OCI-LY3 (cell line): ENCODE results near the gene CA12.

ENCODE experiments used
- H2AFZ ChIP-seq: fragments of 200-600, 300-600 bp; shearing (Covaris generic); 2 replicates; pipeline ENCODE4 v1.6.0; 2014; ENCODE audit warnings: antibody characterized with exemption, low read depth, low read length
- H3K27ac ChIP-seq: fragments of 200-600, 300-600 bp; sonication (generic); 2 replicates; pipeline ENCODE4 v1.5.1; 2014; ENCODE audit warnings: mild to moderate bottlenecking, low read length, moderate library complexity, mixed read lengths
- H3K27me3 ChIP-seq: fragments of 200-600, 300-600 bp; sonication (generic); 2 replicates; pipeline ENCODE4 v1.6.1; 2014; ENCODE audit warnings: low read depth, low read length, mixed read lengths
- H3K36me3 ChIP-seq: fragments of 200-600, 300-600 bp; sonication (generic); replicated peaks from 2 replicates; pipeline ENCODE3; 2014; ENCODE audit warnings: low read depth, low read length, mixed read lengths
- H3K4me1 ChIP-seq: fragments of 300-600, 200-600 bp; sonication (generic); 2 replicates; pipeline ENCODE4 v1.6.1; 2014; ENCODE audit warnings: low read length, mixed read lengths
- H3K4me2 ChIP-seq: fragments of 200-600, 300-600 bp; sonication (generic); 2 replicates; pipeline ENCODE4 v1.6.1; 2014; ENCODE audit warnings: low read length, mixed read lengths
- H3K4me3 ChIP-seq: fragments of 300-600, 200-600 bp; sonication (generic); 2 replicates; pipeline ENCODE4 v1.5.1; 2014; ENCODE audit warnings: antibody characterized with exemption, mild to moderate bottlenecking, low read length, moderate library complexity
- H3K79me2 ChIP-seq: fragments of 300-600, 200-600 bp; shearing (Covaris generic); 2 replicates; pipeline ENCODE4 v1.6.1; 2014; ENCODE audit warnings: mild to moderate bottlenecking, low read length, mixed read lengths
- H3K9ac ChIP-seq: fragments of 300-600, 200-600 bp; shearing (Covaris generic); 2 replicates; pipeline ENCODE4 v1.6.0; 2014; ENCODE audit warnings: mild to moderate bottlenecking, low read length, moderate library complexity
- H3K9me3 ChIP-seq: fragments of 200-600, 300-600 bp; shearing (Covaris generic); 2 replicates; pipeline ENCODE4 v1.6.1; 2014; ENCODE audit warnings: low read length, mixed read lengths; ENCODE audit not compliant: insufficient read depth
- H4K20me1 ChIP-seq: fragments of 200-600, 300-600 bp; sonication (generic); 2 replicates; pipeline ENCODE4 v1.6.1; 2016; ENCODE audit warnings: low read length, mixed read lengths; ENCODE audit not compliant: insufficient read depth
- EZH2phosphoT487 ChIP-seq: fragments of 200-600 bp; shearing (Covaris generic); IDR thresholded peaks from 2 replicates; pipeline ENCODE4 v1.6.1; 2018; ENCODE audit warnings: antibody characterized with exemption, mixed run types, low read depth
- TF ChIP-seq, protein P1 (sequence below): fragments of 200-600, 300-600 bp; sonication (generic); IDR thresholded peaks from 2 replicates; pipeline ENCODE4 v1.5.1; 2014; ENCODE audit warnings: antibody characterized with exemption, low read length, low read depth

Gene CA12

DNA sequence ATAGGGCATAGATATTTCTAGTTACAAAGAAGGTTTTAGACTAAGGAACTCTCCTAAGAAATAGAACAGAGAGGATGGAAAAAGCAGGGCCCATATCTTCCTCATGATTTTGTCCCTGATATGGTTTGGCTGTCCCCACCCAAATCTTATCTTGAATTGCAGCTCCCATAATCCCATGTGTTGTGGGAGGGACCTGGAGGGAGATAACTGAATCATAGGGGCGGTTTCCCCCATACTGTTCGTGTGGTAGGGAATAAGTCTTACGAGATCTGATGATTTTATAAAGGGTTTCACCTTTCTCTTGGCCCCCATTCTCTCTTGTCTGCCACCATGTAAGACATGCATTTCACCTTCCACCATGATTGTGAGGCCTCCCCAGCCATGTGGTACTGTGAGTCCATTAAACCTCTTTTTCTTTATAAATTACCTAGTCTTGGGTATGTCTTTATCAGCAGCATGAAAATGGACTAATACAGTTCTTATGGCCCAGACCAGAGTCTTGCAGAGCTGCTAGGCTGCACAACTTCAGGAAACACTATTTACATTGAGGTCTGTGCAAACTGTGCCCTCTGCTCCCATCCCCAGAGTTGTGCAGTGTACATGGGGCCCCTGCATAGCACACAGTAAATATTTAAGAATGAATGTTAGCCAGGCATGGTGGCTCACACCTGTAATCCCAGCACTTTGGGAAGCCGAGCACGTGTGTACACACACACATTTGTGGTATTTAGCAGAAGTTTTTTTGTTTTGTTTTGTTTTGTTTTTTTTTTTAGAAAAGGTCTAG lies 20.3 kb upstream of the CA12 start:
- Histone ChIP-seq H3K9ac (no peak overlapping the region), H3K4me3 (no peak overlapping the region), H3K79me2 (no peaks in the 10 kb centered on the region), H4K20me1 (no peaks in the 10 kb centered on the region), H3K27ac (no peak overlapping the region), H3K27me3 (no peaks in the 10 kb centered on the region), H3K36me3 (no peaks in the 10 kb centered on the region), H3K4me2 (no peak overlapping the region), H2AFZ (no peak overlapping the region), H3K4me1 (peaks cover 14% of the 10 kb centered on the region), H3K9me3 (no peaks in the 10 kb centered on the region)
- TF ChIP-seq, protein P1, sequence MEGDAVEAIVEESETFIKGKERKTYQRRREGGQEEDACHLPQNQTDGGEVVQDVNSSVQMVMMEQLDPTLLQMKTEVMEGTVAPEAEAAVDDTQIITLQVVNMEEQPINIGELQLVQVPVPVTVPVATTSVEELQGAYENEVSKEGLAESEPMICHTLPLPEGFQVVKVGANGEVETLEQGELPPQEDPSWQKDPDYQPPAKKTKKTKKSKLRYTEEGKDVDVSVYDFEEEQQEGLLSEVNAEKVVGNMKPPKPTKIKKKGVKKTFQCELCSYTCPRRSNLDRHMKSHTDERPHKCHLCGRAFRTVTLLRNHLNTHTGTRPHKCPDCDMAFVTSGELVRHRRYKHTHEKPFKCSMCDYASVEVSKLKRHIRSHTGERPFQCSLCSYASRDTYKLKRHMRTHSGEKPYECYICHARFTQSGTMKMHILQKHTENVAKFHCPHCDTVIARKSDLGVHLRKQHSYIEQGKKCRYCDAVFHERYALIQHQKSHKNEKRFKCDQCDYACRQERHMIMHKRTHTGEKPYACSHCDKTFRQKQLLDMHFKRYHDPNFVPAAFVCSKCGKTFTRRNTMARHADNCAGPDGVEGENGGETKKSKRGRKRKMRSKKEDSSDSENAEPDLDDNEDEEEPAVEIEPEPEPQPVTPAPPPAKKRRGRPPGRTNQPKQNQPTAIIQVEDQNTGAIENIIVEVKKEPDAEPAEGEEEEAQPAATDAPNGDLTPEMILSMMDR: no peak
- TF ChIP-seq EZH2phosphoT487: no peak

GRCh38 chr15:63401078-63401477 lies 19.4 kb upstream of the CA12 start:
- Histone ChIP-seq H3K27ac (no peak overlapping the region), H3K4me1 (peaks cover 11% of the 10 kb centered on the region), H2AFZ (no peak overlapping the region)

GRCh38 chr15:63398456-63398855 lies 16.8 kb upstream of the CA12 start:
- Histone ChIP-seq H3K4me1 (peaks cover 5% of the 10 kb centered on the region; the same call in 1 of the 2 replicates), H2AFZ (no peak overlapping the region), H3K4me3 (no peak overlapping the region), H3K9ac (no peak overlapping the region), H3K4me2 (no peak overlapping the region), H3K27ac (no peak overlapping the region), H3K36me3 (no peaks in the 10 kb centered on the region), H3K27me3 (no peaks in the 10 kb centered on the region), H3K79me2 (no peaks in the 10 kb centered on the region), H4K20me1 (no peaks in the 10 kb centered on the region), H3K9me3 (no peaks in the 10 kb centered on the region)
- TF ChIP-seq, protein P1: no peak
- TF ChIP-seq EZH2phosphoT487: no peak

More at GRCh38 chr15:63401078-63401477, 19.4 kb upstream of the CA12 start:
- H3K79me2 ChIP-seq: no peaks in the 10 kb centered on the region
- no peak overlapping the region for H3K9ac ChIP-seq
- H3K4me3 ChIP-seq: no peak overlapping the region
- H3K9me3 ChIP-seq: no peaks in the 10 kb centered on the region
- no peaks in the 10 kb centered on the region for H3K36me3 ChIP-seq
- H3K4me2 ChIP-seq: no peak overlapping the region
- H4K20me1 ChIP-seq: no peaks in the 10 kb centered on the region
- no peaks in the 10 kb centered on the region for H3K27me3 ChIP-seq
- TF ChIP-seq, protein P1: no peak

GRCh38 chr15:63396152-63396928 lies 14.7 kb upstream of the CA12 start:
- Histone ChIP-seq H3K36me3 (no peaks in the 10 kb centered on the region), H3K27ac (no peak overlapping the region), H3K4me1 (peaks cover 5% of the 10 kb centered on the region; the same call in 1 of the 2 replicates), H3K79me2 (no peaks in the 10 kb centered on the region), H3K27me3 (peaks cover 12% of the 10 kb centered on the region), H3K9me3 (no peaks in the 10 kb centered on the region), H3K4me3 (no peak overlapping the region), H2AFZ (peak overlapping the region; percentile 75), H3K9ac (no peak overlapping the region), H3K4me2 (no peak overlapping the region), H4K20me1 (no peaks in the 10 kb centered on the region)
- TF ChIP-seq, protein P1: no peak
- TF ChIP-seq EZH2phosphoT487: no peak
